ENCODE data around the gene MYRIP.
"Not testable (repeated sequence)": the region's sequence is repeated elsewhere in the genome, so short reads cannot be mapped to it uniquely, and the experiment has no call there.

MYRIP gene

DNA sequence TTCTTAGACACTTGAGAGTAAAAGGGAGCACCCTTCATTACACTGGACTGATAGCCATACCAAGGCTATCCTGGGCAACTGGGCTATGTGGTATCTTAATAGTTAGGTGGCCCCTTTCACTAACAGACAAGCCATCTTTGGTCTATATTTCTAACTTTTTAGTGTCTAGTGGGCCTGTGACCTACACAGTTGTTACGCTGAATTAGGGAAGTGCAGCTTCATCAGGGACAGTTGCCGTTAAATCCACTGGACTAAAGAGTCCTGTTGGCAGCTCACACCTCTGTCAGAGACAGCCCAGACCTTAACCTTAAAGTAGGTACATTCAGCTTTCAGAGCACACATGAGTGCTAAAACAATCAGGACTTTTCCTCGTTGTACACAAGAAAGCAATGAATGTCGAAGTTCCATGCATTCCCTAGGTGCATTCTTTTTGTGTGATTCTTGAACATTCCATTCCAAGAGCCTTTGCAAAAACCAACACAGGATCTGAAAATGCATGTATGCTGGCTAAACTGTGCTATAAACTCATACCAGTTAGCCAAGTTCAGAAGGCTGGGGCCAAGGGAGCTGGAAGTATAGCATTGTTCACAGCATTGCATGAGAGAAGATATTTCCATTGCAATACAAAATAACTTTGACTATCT lies 269.9 kb downstream of the MYRIP start:
- TF ChIP-seq, protein P1, sequence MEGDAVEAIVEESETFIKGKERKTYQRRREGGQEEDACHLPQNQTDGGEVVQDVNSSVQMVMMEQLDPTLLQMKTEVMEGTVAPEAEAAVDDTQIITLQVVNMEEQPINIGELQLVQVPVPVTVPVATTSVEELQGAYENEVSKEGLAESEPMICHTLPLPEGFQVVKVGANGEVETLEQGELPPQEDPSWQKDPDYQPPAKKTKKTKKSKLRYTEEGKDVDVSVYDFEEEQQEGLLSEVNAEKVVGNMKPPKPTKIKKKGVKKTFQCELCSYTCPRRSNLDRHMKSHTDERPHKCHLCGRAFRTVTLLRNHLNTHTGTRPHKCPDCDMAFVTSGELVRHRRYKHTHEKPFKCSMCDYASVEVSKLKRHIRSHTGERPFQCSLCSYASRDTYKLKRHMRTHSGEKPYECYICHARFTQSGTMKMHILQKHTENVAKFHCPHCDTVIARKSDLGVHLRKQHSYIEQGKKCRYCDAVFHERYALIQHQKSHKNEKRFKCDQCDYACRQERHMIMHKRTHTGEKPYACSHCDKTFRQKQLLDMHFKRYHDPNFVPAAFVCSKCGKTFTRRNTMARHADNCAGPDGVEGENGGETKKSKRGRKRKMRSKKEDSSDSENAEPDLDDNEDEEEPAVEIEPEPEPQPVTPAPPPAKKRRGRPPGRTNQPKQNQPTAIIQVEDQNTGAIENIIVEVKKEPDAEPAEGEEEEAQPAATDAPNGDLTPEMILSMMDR (IDR thresholded peaks at IDR 0.05; ENCODE audit: low read depth, low read length), result no peak
- DNase-seq (ENCODE audit: extremely low read depth, low read depth), result peak; percentile 49

DNA sequence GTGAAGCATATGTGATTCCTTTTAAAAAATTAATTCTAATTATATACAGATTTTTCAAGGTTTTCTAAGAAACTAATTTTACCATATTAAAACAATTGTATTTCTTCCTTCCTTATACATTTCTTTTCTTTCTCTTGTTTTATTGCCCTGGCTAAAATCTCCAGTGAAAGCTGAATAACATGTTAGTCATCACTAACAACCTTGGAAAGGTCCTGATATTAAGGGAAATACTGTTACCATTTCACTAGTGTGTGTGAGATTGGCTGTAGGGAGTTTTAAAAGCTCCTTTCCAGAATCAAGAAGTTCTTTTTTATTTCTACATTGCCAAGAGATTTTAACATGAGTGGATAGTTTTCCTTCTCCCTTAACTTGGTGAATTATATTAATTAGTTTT lies 270.4 kb downstream of the MYRIP start:
- DNase-seq (ENCODE audit: extremely low read depth, low read depth), result no peak
- TF ChIP-seq, protein P1 (IDR thresholded peaks at IDR 0.05; ENCODE audit: low read depth, low read length), result no peak

DNA sequence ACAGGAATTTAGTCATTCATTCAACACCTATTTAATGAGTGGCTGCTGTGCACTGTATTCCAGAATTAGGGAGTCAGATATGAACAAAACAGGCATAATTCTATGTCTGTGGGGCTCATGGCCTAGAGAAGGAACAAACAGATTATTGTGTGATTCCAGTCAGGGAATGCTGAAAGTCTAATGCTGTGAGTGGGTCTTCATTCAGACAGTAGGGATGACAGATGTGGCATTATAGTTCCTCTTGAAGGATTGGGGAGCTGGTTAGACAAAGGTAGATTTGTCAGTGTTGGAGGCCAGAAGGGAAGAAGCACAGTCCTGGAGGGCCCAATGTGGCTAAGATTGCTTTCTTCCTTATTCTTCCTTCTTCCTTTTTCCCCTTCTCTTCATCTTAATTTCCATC lies 273.7 kb downstream of the MYRIP start:
- no peak for DNase-seq (ENCODE audit: extremely low read depth, low read depth)
- TF ChIP-seq, protein P1 (IDR thresholded peaks at IDR 0.05; ENCODE audit: low read depth, low read length), result no peak

DNA sequence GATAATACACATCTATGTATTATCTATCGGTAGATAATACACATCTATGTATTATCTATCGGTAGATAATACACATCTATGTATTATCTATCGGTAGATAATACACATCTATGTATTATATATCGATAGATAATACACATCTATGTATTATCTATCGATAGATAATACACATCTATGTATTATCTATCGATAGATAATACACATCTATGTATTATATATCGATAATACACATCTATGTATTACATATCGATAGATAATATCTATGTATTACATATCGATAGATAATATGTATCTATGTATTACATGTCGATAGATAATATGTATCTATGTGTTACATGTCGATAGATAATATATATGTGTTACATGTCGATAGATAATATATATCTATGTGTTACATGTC lies 275.0 kb downstream of the MYRIP start:
- not testable (repeated sequence) for DNase-seq (ENCODE audit: extremely low read depth, low read depth)

DNA sequence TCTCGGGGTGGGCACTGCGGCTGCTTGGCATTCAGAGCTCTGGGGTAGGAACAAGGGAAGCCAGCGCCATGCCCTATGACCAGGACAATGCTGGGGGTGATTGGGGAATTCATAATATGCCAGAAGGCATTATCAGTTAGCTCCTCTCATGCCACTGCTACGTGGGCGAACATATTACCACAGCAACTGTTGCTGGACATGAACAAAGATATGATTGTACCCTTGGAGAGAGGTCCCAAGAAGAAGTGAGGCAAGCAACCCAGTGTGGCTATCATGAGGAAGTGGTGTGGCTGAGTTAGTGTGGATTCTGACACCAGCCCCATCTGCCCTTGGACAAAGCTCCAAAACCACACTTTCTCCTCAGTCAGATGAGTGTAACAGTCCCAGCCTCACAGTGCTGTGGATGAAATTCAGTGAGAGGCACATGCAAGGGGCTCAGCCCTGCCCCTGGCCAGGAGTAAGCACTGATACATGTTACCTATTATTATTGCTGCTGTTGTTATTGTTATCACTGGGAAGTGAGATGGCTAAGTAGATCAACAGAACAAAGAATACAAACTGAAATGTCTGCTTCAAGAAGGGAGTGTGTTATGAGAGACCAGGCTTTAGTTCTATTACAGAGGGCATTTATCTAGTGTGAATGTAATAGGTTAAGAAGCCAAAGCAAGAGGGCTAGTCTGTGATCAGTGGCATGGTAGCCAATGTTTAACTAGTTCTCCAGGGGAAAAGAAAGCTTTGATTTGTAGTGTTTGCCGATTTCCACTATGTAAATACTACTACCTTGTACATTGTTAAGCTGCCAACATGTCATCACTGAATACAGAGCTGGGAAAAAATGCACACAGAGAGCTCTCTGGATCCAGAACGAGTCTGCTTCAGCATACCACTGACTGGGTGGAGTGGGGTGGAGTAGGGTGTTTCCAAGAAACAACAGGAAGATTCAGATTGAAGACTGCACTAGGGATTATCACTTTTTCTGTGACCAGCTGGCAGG lies 277.8 kb downstream of the MYRIP start:
- DNase-seq (ENCODE audit: extremely low read depth, low read depth), result no peak
- TF ChIP-seq, protein P1 (IDR thresholded peaks at IDR 0.05; ENCODE audit: low read depth, low read length), result no peak

DNA sequence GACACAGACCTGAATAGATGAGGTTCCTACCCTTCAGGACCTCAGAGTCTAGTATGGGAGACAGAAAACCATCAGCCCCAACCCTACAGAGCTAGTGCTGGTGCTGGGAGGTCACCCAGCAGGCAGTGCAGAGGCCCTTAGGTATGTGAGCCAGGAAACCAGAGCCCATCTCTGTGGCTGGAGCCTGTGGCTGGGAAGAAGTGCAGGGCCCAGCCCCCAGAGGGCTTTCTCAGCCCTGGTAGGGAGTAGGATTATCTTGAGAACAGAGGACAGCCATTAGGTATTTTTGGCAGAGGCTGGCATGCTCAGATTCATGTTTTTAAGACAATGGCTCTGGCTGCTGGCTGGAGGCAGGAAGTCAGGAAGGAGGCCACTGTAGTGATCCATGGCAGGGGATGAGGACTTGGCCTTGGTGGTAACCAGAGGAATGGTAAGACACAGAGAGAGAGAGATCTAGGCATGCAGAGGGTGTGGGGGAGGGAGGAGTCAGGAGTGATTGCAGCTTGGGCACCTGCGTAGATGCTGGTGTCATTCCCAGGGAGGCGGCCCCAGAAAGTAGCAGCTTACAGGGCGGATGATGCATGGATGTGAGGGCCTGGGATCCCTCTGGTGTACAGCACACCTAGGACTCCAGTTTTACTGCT lies 279.2 kb downstream of the MYRIP start:
- no peak for DNase-seq (ENCODE audit: extremely low read depth, low read depth)
- TF ChIP-seq, protein P1 (IDR thresholded peaks at IDR 0.05; ENCODE audit: low read depth, low read length), result no peak

DNA sequence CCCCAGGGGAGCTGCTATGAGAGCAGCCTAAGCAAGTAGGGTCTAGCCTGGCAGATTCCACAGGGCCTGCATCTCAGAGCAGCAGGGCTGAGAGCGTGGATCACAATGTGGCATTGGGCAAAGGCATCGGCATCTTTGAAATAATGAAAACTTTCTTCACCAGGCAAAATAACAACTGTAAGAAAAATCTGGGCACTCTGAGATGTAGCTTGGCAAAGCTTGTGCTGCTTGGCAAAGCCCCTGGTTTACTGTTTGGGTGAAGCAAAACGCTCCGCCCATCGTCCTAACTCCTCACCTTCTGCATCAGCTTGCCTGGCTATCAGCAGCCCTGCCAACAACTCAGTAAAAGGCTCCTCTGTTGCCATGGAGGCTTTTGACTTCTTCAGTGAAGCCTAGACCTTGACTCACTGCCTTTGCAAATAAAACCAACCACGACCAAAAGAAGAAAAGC lies 287.3 kb downstream of the MYRIP start:
- DNase-seq (ENCODE audit: extremely low read depth, low read depth), result no peak
- TF ChIP-seq, protein P1 (IDR thresholded peaks at IDR 0.05; ENCODE audit: low read depth, low read length), result no peak
